Measurements from ENCODE around the gene CRELD2. TPM values are rescaled to one million over a fixed set of nuclear protein-coding genes. Genes with fewer than 3 reads are reported as not detected.

Gene CRELD2
- total RNA-seq, 4 donors from 2014 or later, result 8.9 to 15.0 (median 13.0) TPM

- TF ChIP-seq CTCF (IDR thresholded peaks at IDR 0.05 in 4 of 5, conservative IDR thresholded peaks at IDR 0.05 in 1 of 5) (no peak), POLR2A (IDR thresholded peaks at IDR 0.05) (no peak)
- no peaks in the 10 kb centered on the region for H3K27me3 ChIP-seq
- H3K36me3 ChIP-seq, result no peaks in the 10 kb centered on the region
- intact Hi-C loops (cut with DNase I; ENCODE audit: low total_unique reads), result no loop called here
- no peak overlapping the region for H3K4me3 ChIP-seq
- no peak for DNase-seq
- no peaks in the 10 kb centered on the region for H3K9me3 ChIP-seq
- no peak for ATAC-seq
- no peak overlapping the region for H3K27ac ChIP-seq
- no peaks in the 10 kb centered on the region for H3K4me1 ChIP-seq
- in situ Hi-C loops (cut with MboI; ENCODE audit: low sequenced_read_pairs in 4 of 4), result no loop called here
Observed at GRCh38 chr22:49872347-49872746, 46.1 kb upstream of the CRELD2 start.

- Histone ChIP-seq H3K36me3 (no peaks in the 10 kb centered on the region), H3K4me3 (no peak overlapping the region), H3K27me3 (no peaks in the 10 kb centered on the region), H3K4me1 (no peaks in the 10 kb centered on the region), H3K9me3 (no peaks in the 10 kb centered on the region), H3K27ac (no peak overlapping the region)
- intact Hi-C loops (cut with DNase I; ENCODE audit: low total_unique reads), result no loop called here
- in situ Hi-C loops (cut with MboI; ENCODE audit: low sequenced_read_pairs in 4 of 4), result no loop called here
- ATAC-seq, result no peak
- no peak for TF ChIP-seq POLR2A (IDR thresholded peaks at IDR 0.05)
- TF ChIP-seq CTCF (IDR thresholded peaks at IDR 0.05 in 4 of 5, conservative IDR thresholded peaks at IDR 0.05 in 1 of 5), result no peak
- no peak for DNase-seq
Observed at GRCh38 chr22:49873228-49873940, 45.0 kb upstream of the CRELD2 start.

- Histone ChIP-seq H3K4me1 (no peaks in the 10 kb centered on the region), H3K27me3 (no peaks in the 10 kb centered on the region), H3K4me3 (no peak overlapping the region), H3K36me3 (no peaks in the 10 kb centered on the region), H3K27ac (no peak overlapping the region), H3K9me3 (no peaks in the 10 kb centered on the region)
- in situ Hi-C loops (cut with MboI; ENCODE audit: low sequenced_read_pairs in 4 of 4), result loop anchor here in 1 of 4 donors (25.0 kb wide), 1 partner anchor 90 kb away; no protein-coding TSS in a partner anchor
- TF ChIP-seq CTCF (IDR thresholded peaks at IDR 0.05 in 4 of 5, conservative IDR thresholded peaks at IDR 0.05 in 1 of 5), result no peak
- TF ChIP-seq POLR2A (IDR thresholded peaks at IDR 0.05), result no peak
- DNase-seq, result no peak
- no peak for ATAC-seq
- intact Hi-C loops (cut with DNase I; ENCODE audit: low total_unique reads), result no loop called here
Observed at GRCh38 chr22:49877642-49878041, 40.8 kb upstream of the CRELD2 start.

GRCh38 chr22:49878206-49878605, 40.2 kb upstream of the CRELD2 start:
- H3K36me3 ChIP-seq, result no peaks in the 10 kb centered on the region
- intact Hi-C loops (cut with DNase I; ENCODE audit: low total_unique reads) (no loop called here), in situ Hi-C loops (cut with MboI; ENCODE audit: low sequenced_read_pairs in 4 of 4) (loop anchor here in 1 of 4 donors (25.0 kb wide), 1 partner anchor 91 kb away; no protein-coding TSS in a partner anchor)
- ATAC-seq, result no peak
- no peak for DNase-seq
- H3K4me3 ChIP-seq, result no peak overlapping the region
- H3K27me3 ChIP-seq, result no peaks in the 10 kb centered on the region
- H3K4me1 ChIP-seq, result no peaks in the 10 kb centered on the region
- H3K9me3 ChIP-seq, result no peaks in the 10 kb centered on the region
- TF ChIP-seq POLR2A (IDR thresholded peaks at IDR 0.05) (no peak), CTCF (IDR thresholded peaks at IDR 0.05 in 4 of 5, conservative IDR thresholded peaks at IDR 0.05 in 1 of 5) (no peak)
- H3K27ac ChIP-seq, result no peak overlapping the region

All from gastrocnemius medialis (tissue), 4 donors.